MCF 10A (cell line): Measurements from ENCODE around the gene PNRC2. TPM values are rescaled to one million over a fixed set of nuclear protein-coding genes. Genes with fewer than 3 reads are reported as not detected.

ENCODE experiments used
- BruUV-seq: library from RNA; stranded (reverse); fragments of 400-500 nt; replicated peaks from 2 replicates; lab custom pipeline; 2021; lab: Mats Ljungman, UMichigan
- CTCF ChIA-PET: fragments of 300-600 bp; sonication (Branson Sonifier 250); formaldehyde crosslinking; extraction: SDS; loops from one replicate; lab custom pipeline; 2021; ENCODE audit warnings: antibody characterized with exemption, inconsistent platforms; lab: Yijun Ruan, JAX
- POLR2A ChIA-PET: fragments of 300-600, 350-650 bp; sonication (Branson Sonifier 250); formaldehyde crosslinking; extraction: SDS; loops from one replicate; lab custom pipeline; 2020; ENCODE audit warnings: antibody characterized with exemption, inconsistent platforms; lab: Yijun Ruan, JAX
- DNase-seq: peaks from one replicate; pipeline ENCODE4 v3.0.0-alpha.2; 2018; ENCODE audit not compliant: unreplicated experiment
- H3K27ac Mint-ChIP-seq: one replicate; pipeline ENCODE4 v1.8.0; 2022; ENCODE audit warnings: mild to moderate bottlenecking, low read depth, mixed read lengths; ENCODE audit not compliant: unreplicated experiment
- H3K27me3 Mint-ChIP-seq: one replicate; pipeline ENCODE4 v1.8.0; 2022; ENCODE audit warnings: mixed read lengths; ENCODE audit not compliant: insufficient read depth, unreplicated experiment
- H3K36me3 Mint-ChIP-seq: one replicate; pipeline ENCODE4 v1.8.0; 2022; ENCODE audit warnings: mild to moderate bottlenecking, moderate library complexity, mixed read lengths; ENCODE audit not compliant: insufficient read depth, unreplicated experiment
- H3K4me1 Mint-ChIP-seq: one replicate; pipeline ENCODE4 v1.8.0; 2022; ENCODE audit warnings: mixed read lengths; ENCODE audit not compliant: insufficient read depth, unreplicated experiment
- H3K4me3 Mint-ChIP-seq: one replicate; pipeline ENCODE4 v1.8.0; 2022; ENCODE audit warnings: mild to moderate bottlenecking, moderate library complexity, mixed read lengths; ENCODE audit not compliant: unreplicated experiment
- H3K9me3 Mint-ChIP-seq: one replicate; pipeline ENCODE4 v1.8.0; 2022; ENCODE audit warnings: mixed read lengths; ENCODE audit not compliant: unreplicated experiment
- intact Hi-C: fragments of 100-400 bp; cut with micrococcal nuclease; formaldehyde crosslinking; loops from 2 replicates; pipeline ENCODE4 v1.14.1; 2022
- total RNA-seq: library from RNA; stranded (reverse); gene quantifications from 2 replicates; pipeline ENCODE4 v1.2.3, GENCODE V29; 2022
- TF ChIP-seq, protein P1 (sequence below): fragments of 200-600 bp; IDR thresholded peaks from one replicate; pipeline ENCODE4 v1.8.0; 2022; ENCODE audit warnings: antibody characterized with exemption, mild to moderate bottlenecking; ENCODE audit not compliant: unreplicated experiment

Gene PNRC2
- total RNA-seq, 1 experiment from 2014 or later: 115 TPM

DNA sequence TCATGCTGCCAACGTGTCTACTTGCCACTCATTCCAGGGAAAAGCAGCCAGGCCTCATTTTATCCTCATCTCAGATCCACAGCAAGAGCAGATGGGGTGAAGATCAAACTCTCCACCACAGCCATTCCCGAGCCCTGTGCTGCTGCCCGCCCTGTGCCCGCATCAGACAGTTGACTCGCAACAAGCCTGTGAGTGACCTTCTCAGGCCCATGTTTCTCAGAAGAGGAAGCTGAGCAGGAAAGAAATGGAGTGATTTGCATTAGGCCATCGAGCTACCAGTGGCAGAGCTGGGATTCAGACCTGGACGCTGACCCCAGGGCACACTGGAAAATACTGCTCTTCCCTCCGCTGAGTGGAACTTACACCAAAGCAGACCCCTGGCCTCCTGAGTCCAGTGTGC, 47.7 kb upstream of the PNRC2 start:
- no peak for DNase-seq
- TF ChIP-seq, protein P1, sequence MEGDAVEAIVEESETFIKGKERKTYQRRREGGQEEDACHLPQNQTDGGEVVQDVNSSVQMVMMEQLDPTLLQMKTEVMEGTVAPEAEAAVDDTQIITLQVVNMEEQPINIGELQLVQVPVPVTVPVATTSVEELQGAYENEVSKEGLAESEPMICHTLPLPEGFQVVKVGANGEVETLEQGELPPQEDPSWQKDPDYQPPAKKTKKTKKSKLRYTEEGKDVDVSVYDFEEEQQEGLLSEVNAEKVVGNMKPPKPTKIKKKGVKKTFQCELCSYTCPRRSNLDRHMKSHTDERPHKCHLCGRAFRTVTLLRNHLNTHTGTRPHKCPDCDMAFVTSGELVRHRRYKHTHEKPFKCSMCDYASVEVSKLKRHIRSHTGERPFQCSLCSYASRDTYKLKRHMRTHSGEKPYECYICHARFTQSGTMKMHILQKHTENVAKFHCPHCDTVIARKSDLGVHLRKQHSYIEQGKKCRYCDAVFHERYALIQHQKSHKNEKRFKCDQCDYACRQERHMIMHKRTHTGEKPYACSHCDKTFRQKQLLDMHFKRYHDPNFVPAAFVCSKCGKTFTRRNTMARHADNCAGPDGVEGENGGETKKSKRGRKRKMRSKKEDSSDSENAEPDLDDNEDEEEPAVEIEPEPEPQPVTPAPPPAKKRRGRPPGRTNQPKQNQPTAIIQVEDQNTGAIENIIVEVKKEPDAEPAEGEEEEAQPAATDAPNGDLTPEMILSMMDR: no peak
- intact Hi-C loops: loop anchor here (10.0 kb wide), 1 partner anchor 367 kb away; no protein-coding TSS in a partner anchor
- CTCF ChIA-PET: no interaction called here
- Mint-ChIP-seq H3K27ac (no peak overlapping the region), H3K4me3 (no peak overlapping the region), H3K4me1 (peaks cover 3% of the 10 kb centered on the region), H3K27me3 (no peaks in the 10 kb centered on the region), H3K36me3 (no peaks in the 10 kb centered on the region), H3K9me3 (no peaks in the 10 kb centered on the region)
- no TSS peak for BruUV-seq
- POLR2A ChIA-PET: interaction anchor here (0.9 kb wide), 1 partner anchor 134 kb away, joined by 3 read pairs; no protein-coding TSS in a partner anchor

DNA sequence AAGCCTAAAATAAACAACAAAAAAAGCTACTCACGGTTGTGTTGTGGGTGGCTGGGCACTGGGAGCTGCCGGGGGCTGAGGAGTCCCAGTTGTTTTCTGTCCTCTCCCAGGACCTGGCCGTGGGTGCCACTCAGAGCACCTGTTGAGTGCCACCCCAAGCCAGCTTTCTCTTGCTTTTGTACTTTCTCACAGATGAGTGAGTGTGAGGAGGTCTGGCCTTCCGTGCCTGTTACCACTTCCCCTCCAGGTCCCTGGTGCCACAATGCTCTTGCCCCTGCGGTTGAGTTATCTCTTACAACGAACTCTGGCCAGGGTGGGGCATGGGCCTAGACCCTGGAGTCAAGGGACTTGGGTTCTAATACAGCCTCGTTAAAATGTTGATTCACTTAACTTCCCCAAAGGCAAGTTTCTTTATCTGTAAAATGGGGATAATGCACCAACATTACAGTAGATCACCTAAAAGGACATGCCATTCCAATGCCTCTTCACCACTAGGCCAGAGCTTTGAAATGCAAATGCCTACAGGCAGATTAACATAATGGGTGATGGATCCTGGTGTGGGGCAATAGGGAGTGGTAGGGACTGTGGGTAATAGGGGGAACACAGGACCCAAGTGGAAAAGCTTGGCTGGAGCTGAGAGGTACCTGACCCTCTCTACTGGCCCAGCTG, 46.3 kb upstream of the PNRC2 start, which contains the start of gene CNR2:
Gene CNR2 (minus strand): TSS at position 151 of the 669 bp plus-strand sequence. CDS start 37,745 bp downstream, outside the sequence.
- no peaks in the 10 kb centered on the region for H3K27me3 Mint-ChIP-seq
- H3K9me3 Mint-ChIP-seq: no peaks in the 10 kb centered on the region
- no peaks in the 10 kb centered on the region for H3K36me3 Mint-ChIP-seq
- CTCF ChIA-PET: interaction anchor here (1.0 to 1.6 kb wide), 4 partner anchors 102 to 142 kb away, joined by 3 to 5 read pairs (median 4); no protein-coding TSS in a partner anchor
- POLR2A ChIA-PET: interaction anchor here (1.0 kb wide), 1 partner anchor 48 kb away, joined by 3 read pairs; no protein-coding TSS in a partner anchor
- H3K27ac Mint-ChIP-seq: no peak within 1 kb of the TSS
- DNase-seq: no peak
- TF ChIP-seq, protein P1: no peak
- peaks cover 6% of the 10 kb centered on the region for H3K4me1 Mint-ChIP-seq
- BruUV-seq: no TSS peak
- no peak within 1 kb of the TSS for H3K4me3 Mint-ChIP-seq
- intact Hi-C loops: loop anchor here (10.0 kb wide), 1 partner anchor 369 kb away; no protein-coding TSS in a partner anchor

DNA sequence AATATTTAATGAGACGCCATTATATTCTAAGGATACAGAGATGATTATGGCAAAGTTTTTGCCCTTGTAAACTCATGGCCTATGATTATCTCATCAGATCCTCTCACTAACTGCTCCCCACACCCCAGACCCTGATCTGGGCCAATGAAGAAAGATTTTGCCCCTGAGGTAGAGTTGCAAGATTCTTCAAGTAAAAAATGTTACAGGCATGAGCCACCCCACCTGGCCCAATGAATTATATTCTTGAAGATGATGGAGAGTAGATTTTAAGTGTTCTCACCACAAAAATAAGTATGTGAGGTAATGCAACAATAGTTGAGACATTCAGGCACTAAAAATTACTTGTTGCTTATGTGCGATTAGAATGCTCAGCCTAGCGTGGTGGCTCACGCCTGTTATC, 44.7 kb upstream of the PNRC2 start:
- ChIA-PET POLR2A (no interaction called here), CTCF (interaction anchor here (0.6 to 3.1 kb wide), 5 partner anchors 8 to 149 kb away, joined by 3 to 32 read pairs (median 4); no protein-coding TSS in a partner anchor)
- Mint-ChIP-seq H3K36me3 (no peaks in the 10 kb centered on the region), H3K27me3 (no peaks in the 10 kb centered on the region), H3K27ac (no peak overlapping the region), H3K4me3 (no peak overlapping the region), H3K9me3 (no peaks in the 10 kb centered on the region), H3K4me1 (peaks cover 6% of the 10 kb centered on the region)
- no peak for DNase-seq
- intact Hi-C loops: loop anchor here (5.0 to 10.0 kb wide), 2 partner anchors 278 to 370 kb away; no protein-coding TSS in a partner anchor
- BruUV-seq: no TSS peak
- TF ChIP-seq, protein P1: no peak

DNA sequence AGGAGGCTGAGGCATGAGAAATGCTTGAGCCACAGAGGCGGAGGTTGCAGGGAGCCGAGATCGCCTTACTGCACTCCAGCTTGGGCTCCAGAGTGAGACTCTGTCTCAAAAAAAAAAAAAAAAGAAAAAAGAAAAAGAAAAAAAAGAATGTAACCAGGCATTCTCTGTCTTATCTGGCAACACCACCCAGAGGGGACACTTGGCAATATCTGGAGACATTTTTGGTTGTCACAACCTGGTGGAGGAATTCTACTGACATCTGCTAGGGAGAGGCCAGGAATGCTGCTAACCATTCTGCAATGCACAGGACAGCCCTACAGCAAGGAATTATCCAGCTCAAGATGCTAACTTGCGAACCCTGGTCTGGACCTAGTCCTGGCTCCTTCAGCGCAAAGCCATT, 44.2 kb upstream of the PNRC2 start:
- no peaks in the 10 kb centered on the region for H3K9me3 Mint-ChIP-seq
- TF ChIP-seq, protein P1: no peak
- BruUV-seq: no TSS peak
- H3K4me3 Mint-ChIP-seq: no peak overlapping the region
- H3K27ac Mint-ChIP-seq: no peak overlapping the region
- CTCF ChIA-PET: interaction anchor here (0.6 to 3.1 kb wide), 12 partner anchors 8 to 281 kb away, joined by 3 to 44 read pairs (median 5); partner anchors contain the start of gene PITHD1
- no peaks in the 10 kb centered on the region for H3K27me3 Mint-ChIP-seq
- DNase-seq: no peak
- peaks cover 6% of the 10 kb centered on the region for H3K4me1 Mint-ChIP-seq
- POLR2A ChIA-PET: no interaction called here
- intact Hi-C loops: loop anchor here (5.0 to 10.0 kb wide), 2 partner anchors 278 to 371 kb away; no protein-coding TSS in a partner anchor
- no peaks in the 10 kb centered on the region for H3K36me3 Mint-ChIP-seq
